M059J (cell line): ENCODE data around the gene ELP2. TPM values are rescaled to one million over a fixed set of nuclear protein-coding genes. Genes with fewer than 3 reads are reported as not detected.
"Not testable (repeated sequence)": the region's sequence is repeated elsewhere in the genome, so short reads cannot be mapped to it uniquely, and the experiment has no call there.

Experiments
- DNase-seq: peaks from one replicate; pipeline ENCODE4 v3.0.0-alpha.2; 2012; ENCODE audit warnings: low read depth
- total RNA-seq: library from RNA; depleted of rRNA; stranded (reverse); fragments of >200 nt; shearing (Covaris generic); gene quantifications from 2 replicates; pipeline ENCODE4 v1.2.3, GENCODE V29; 2014; rRNA removed

The ELP2 gene, protein sequence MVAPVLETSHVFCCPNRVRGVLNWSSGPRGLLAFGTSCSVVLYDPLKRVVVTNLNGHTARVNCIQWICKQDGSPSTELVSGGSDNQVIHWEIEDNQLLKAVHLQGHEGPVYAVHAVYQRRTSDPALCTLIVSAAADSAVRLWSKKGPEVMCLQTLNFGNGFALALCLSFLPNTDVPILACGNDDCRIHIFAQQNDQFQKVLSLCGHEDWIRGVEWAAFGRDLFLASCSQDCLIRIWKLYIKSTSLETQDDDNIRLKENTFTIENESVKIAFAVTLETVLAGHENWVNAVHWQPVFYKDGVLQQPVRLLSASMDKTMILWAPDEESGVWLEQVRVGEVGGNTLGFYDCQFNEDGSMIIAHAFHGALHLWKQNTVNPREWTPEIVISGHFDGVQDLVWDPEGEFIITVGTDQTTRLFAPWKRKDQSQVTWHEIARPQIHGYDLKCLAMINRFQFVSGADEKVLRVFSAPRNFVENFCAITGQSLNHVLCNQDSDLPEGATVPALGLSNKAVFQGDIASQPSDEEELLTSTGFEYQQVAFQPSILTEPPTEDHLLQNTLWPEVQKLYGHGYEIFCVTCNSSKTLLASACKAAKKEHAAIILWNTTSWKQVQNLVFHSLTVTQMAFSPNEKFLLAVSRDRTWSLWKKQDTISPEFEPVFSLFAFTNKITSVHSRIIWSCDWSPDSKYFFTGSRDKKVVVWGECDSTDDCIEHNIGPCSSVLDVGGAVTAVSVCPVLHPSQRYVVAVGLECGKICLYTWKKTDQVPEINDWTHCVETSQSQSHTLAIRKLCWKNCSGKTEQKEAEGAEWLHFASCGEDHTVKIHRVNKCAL
- total RNA-seq: 58.1 and 63.9 TPM in 2 replicates

DNA sequence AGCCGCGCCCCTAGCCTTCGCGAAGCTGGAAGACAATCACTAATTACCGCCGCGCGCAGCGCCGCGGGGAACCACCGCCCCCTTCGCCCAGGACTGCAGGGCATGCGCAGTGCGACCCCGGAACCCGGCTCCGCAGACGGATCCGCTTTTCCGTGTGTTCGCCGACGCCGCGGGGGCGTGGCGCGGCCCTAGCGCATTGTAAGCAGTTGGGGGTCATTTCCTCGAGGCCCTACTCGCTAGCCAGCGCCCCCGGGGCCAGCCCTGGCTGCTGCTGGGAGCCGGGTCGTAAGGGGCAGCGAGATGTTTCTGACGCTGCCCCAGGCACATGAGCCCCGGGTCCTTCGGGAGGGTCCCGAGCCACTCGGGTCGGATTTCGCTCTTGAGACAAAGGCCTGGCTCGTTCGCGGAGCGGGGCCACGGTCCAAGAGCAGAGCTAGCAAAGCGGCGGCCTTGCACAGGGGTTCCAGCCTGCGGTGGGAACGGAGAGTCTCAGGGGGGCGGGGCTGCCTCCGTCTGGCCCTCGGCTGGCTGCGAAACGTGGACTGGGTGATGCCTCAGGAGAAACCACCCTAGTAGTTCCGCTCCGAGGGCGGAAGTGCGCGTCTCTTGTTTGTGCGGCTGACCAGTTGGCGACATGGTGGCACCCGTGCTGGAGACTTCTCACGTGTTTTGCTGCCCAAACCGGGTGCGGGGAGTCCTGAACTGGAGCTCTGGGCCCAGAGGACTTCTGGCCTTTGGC, at the start of gene ELP2, which contains the start of gene SLC39A6:
Gene ELP2 (plus strand): TSS at position 600 of the 739 bp plus-strand sequence. CDS start 35 bp downstream, at position 635.
Gene SLC39A6 (minus strand): TSS at position 41 of the 739 bp plus-strand sequence. CDS start 2,333 bp downstream, outside the sequence.
- peak; percentile 95 for DNase-seq

DNA sequence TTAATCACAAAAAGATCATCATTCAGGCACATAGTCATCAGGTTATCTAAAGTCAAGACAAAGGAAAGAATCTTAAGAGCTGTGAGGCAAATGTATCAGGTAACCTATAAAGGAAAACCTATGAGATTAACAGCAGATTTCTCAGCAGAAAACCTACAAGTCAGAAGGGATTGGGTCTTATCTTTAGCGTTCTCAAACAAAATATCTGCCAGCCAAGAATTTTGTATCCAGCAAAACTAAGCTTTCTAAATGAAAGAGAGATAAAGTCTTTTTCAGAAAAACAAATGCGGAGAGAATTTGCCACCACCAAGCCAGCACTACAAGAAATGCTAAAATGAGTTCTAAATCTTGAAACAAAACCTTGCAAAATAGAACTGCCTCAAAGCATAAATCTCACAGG, 48.6 kb upstream of the ELP2 start:
- not testable (repeated sequence) for DNase-seq

DNA sequence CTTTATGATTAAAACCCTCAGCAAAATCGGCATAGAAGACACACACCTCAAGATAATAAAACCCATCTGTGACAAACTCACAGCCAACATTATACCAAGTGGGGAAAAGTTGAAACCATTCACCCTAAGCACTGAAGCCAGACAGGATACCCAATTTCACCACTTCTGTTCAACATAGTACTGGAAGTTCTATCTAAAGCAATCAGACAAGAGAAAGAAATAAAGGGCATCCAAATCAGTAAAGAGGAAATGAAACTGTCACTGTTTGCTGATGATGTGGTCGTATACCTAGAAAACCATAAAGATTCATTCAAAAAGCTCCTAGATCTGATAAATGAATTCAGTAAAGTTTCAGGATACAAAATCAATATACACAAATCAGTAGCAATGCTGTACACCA, 46.0 kb upstream of the ELP2 start:
- no peak for DNase-seq

DNA sequence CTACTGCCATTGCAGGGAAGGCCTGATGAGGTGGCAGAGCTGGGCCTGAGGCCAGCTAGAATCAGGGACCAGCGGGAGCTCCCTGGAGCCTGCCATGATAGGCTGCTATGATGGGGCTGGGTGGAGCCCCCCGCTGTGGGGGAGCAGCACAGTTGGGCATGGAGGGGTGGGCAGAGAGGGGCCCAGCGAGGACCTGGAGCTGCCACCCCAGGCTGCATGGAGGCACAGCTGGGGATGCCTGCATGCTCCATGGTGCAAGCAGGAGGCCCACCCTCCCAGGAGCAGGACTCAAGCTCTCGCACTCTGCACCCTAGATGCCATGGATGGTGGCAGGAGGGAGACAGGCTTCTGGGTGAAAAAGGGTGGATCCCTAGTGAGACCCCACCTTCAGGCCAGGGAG, 44.5 kb upstream of the ELP2 start:
- no peak for DNase-seq

DNA sequence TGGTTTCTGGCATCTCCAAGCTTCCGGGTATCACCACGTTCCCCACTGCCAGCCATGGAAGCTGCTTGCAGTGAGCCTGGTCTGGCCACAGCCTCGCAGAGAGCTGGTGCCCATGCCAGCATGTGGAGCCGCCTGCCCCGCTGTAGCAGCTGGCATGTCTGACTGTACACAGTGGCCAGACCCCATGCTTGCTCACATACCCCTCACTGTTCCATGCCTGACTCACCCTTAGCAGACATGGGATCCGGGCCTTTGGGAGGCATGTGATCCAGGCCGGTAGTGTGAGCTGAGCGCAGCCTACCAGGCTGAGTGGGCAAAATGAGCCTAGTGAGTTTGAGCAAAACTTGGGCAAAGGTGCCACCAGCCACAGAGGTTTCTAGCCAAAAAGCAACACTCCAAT, 43.5 kb upstream of the ELP2 start:
- DNase-seq: peak; percentile 19

DNA sequence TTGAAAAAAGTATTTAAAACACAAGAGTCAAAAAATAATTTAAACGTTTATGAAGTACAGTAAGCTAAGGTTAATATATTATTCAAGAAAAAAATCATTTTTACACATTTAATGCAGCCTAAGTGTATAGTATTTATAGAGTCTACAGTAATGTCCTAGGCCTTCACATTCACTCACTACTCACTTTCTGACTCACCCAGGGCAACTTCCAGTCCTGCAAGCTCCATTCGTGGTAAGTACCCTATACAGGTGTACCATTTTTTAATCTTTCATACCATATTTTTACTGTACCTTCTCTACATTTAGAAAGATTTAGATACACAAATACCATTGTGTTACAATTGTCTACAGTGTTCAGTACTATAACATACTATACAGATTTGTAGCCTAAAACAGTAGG, 41.4 kb upstream of the ELP2 start:
- DNase-seq: no peak

DNA sequence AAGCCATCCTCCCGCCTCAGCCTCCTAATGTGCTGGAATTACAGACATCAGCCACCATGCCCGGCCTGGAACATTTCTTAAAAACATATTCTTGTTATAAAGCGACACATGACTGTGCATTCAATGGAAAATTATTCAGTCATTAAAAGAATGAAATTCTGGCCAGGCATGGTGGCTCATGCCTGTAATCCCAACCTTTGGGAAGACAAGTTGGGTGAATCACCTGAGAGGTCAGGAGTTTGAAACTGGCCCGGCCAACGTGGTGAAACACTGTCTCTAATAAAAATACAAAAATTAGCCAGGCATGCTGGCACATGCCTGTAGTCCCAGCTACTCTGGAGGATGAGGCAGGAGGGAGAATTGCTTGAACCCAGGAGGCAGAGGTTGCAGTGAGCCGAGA, 40.7 kb upstream of the ELP2 start:
- peak; percentile 24 for DNase-seq

DNA sequence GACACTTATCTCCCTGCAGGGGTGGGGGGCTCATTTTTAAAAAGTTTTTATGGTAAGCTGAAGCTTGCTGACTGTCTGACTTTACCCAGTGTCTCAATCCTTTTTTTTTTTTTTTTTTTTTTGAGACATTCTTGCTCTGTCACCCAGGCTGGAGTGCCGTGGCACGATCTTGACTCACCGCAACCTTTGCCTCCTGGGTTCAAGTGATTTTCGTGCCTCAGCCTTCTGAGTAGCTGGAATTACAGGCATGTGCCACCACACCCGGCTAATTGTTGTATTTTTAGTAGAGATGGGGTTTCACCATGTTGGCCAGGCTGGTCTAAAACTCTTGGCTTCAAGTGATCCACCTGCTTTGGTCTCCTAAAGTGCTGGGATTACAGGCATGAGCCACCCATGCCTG, 37.6 kb upstream of the ELP2 start:
- peak; percentile 50 for DNase-seq

DNA sequence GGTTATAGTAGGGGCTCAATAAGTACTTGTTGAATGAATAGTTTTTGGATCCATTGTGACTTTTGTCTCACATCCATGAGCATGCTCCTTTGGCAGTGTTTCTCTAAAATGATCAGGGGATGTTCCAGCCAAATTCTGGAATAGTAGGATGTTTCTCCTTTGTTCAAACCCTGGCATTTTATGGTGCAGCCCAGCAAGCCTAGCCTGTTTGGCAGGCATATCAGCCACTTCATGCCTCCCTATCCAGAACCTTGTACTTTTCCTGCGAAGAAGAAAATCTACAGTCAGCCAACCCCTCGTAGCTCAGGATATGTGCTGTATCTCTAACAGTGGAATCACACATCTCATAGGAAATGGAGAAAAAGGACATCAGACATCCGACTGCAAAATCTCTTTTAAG, 35.3 kb upstream of the ELP2 start:
- no peak for DNase-seq

DNA sequence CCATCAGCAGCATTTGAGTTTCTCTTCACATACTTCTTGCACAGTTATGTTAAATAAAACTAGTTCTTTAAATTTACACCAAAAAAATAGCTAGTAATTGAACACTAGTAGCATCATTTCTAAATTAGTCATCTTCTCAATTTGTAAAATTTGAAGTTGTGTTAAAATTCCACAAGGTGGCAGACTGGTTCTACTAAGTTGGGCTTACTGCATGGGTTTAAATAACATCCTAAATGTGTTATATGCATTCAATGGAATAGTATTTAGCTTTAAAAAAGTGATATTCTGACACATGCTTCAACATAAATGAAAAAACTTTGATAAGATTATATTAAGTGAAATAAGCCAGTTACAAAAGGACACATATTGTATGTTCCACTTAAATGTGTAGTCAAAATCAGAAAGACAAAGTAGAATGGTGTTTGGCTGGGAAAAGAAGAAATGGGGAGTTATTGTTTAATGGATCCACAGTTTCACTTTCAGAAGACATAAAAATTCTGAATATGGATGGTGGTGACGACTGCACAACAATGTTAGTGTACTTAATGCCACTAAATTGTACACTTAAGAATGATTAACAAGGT, 33.7 kb upstream of the ELP2 start:
- DNase-seq: peak; percentile 60

DNA sequence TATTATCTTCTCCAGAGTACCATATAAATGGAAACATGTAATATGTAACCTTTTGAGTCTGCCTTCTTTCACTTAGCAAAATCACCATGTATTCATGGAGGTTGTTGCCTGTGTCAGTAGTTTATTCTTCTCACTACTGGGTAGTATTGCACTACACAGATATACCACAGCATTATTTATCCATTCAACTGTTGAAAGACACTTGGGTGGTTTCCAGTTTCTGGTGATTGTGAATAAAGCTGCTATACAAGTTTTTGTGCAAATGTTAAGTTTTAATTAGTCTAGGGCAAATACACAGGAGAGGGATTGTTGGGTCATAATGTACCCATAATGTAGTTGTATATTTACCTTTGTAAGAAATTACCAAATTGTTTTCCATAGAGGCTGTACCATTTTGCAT, 32.7 kb upstream of the ELP2 start:
- no peak for DNase-seq

DNA sequence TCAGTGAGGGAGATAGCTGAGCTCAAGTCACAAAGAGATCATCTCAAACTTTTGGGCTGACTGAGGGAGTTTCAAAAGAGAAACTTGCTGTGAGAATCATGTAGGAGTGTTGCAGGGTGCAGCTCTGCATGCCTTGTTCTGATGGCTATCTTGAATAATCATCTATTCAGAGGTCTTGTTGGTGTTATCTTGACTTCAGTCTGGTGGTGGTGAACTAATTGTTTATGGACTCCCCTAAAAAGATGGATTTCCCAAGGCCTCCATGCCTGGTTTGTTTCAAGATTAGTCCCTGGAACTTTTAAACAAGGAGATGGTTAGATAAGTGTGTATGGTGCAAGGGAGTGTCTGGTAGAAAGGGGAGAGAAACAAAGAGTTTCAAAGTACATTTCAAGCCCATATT, 30.4 kb upstream of the ELP2 start:
- DNase-seq: no peak

DNA sequence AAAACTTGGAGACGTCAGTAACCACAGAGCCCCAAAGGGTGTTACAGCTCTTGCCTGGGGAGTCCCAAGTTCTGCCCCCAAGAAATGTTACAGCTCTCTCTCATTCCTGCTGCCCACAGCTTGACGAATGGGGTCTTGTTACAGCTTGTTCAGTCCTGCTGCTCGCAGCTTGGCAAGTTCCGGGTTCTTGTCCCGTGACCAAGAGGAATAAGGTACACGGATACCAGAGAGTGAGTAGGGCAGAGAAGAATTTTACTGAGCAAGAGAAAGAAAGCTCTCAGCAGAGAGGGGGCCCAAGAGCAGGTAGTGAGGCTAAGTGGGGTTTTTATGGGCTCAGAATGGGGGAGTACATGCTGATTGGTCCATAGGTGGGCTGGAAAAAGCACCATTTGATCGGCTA, 27.8 kb upstream of the ELP2 start:
- DNase-seq: no peak

DNA sequence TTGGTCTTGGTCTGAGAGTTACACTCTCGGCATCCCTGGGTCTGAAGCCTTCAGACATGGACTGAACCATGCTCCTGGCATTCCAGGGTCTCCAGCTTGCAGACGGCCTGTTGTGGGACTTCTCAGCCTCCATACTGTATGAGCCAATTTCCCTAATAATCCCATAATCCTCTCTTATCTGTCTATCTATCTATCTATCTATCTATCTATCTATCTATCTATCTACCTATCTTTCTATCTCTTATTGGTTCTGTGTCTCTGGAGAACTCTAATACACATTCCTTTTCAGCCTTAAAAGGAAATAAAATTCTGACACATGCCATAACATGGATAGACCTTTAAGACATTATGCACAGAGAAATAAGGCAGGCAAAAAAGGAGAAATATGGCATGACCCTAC, 24.9 kb upstream of the ELP2 start:
- no peak for DNase-seq

DNA sequence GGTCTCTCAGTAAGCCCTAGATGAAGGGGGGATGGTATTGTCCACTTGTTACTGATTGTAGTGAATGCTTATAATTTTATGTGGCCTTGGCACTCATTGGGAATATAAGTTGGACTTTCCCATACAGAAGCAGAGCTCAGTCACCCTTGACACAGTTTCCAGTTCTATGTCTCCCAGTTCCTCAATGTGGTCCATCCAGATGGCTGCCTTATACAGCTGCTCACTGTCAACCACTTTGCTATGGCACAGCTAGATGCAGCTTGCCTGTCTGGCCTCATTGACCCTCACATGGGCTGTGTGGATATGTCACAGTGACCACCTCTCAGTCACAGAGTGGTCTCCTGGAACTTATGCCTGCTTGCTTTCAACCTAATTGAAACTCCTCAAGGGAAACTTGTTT, 22.2 kb upstream of the ELP2 start:
- no peak for DNase-seq

DNA sequence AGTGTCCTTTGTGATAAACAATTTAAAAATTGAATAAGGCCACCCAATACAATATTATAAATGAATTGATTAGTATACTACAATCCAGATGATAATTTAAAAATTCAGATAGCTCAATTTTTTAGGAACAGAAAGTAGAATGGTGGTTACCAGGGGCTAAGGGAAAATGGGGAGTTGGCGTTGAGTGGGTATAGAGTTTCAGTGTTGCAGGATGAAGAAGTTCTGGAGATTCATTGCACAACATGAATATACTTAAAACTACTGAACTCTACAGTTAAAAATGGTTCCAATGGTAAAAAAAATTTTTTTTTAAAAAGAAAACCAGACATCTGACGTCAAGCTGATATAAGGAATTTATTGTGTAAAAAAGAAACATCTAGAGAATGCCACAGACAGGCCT, 21.5 kb upstream of the ELP2 start:
- no peak for DNase-seq

DNA sequence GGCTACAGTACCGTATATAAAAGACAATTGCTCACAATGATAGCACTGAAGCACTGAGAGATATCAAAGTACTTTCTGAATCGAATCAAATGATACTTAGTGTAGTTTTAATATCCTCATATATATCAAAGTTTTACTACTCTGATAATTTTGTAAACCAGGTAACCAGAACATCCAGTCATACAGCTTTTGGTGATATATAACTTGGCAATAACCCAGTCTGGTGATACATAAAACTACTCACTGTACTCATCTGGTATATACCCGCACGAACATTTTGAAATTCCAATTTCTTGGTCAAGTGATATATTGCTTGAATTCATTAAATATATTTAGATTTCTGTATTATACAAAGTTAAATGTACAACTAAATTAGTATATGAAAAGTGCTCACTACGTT, 21.1 kb upstream of the ELP2 start:
- no peak for DNase-seq

DNA sequence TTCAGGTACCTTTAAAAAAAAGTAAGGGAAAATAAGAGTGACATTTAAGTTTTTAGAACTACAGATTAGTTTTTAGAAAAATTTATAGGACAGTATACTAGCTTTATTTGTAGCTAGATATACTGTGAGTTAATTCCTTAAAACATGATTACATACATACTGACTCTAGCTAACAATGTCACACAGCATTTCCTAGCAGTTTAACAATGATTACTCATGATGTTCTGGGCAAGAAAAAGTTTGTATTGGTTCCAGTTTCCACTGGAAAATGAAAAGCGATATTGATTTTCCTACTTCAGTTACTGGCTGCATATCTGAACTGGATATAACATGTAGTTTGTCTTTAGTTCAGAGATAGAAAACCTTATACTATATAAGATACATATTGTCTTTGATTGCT, 20.0 kb upstream of the ELP2 start:
- no peak for DNase-seq

DNA sequence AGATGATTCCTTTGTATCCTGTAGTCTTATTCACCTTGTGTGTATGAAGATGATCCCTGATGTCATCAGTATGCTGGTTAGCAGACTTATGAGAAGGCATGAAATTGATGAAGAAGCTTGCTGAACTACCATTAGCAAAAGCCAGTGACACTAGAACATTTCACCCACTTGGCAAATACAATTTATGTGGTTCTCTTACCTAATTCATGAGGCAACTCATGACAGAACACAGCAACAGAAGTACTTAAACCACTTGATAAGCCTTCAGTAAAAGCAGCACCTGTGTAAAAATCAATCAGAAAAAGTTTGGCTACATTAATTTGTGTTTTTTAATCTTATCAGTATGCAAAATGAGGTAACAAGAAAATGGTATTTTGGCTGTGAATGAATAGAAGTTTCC, 17.4 kb upstream of the ELP2 start:
- DNase-seq: no peak

DNA sequence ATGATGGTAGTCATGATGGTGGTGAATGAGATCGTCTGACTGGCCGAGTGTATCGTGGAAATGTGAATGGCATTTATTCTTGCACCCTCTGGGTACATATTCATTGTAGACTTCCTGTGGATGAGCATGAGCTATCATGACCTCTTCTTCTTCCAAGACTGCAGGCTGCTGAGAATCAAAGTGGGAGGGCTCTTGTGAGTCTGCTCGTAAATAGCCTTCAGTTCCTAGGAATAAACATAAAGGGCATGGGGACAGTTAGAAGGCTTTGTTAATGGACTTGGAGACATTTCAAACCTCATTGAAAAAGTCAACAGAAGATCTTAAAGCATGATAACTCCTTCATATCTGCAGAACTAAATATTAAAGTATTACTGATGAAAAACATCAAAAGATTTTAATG, 15.4 kb upstream of the ELP2 start:
- DNase-seq: no peak

DNA sequence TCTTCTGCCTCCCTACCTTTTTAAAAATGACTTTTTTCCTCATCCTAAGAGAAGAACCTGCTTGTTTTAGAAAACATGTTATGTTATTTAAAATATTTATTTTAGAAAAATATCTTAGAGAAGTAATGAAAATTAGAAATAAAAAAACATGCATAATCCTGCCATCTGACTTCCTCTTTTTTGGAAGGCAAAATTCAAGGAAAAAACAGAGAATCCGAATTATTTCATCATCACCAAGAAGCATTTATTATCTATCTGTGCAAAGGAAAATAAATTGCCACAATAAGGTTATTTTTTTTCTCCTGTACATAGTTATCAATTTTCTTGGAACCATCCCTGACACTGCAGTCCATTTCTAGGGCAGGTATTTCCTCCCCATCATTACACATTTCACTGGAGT, 15.0 kb upstream of the ELP2 start:
- DNase-seq: no peak

DNA sequence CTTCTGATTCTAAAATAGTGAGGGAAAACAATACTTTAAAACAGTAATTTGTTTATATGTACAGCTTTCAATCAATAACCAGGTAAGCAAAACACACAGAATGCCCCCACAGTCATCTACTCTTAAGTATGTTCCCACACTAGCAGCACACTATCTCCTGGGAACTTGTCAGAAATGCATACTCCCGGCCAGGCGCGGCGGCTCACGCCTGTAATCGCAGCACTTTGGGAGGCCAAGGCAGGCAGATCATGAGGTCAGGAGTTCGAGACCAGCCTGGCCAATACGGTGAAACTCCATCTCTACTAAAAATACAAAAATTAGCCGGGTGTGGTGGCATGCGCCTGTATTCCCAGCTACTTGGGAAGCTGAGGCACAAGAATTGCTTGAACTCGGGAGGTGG, 12.9 kb upstream of the ELP2 start:
- not testable (repeated sequence) for DNase-seq
